Measurements from ENCODE around the gene CEACAM21.

GRCh38 chr19:41549884-41550283, 26.1 kb upstream of the CEACAM21 start:
- TF ChIP-seq CTCF (IDR thresholded peaks at IDR 0.05; ENCODE audit: low read depth, low read length), result no peak
- no peak for TF ChIP-seq EZH2phosphoT487 (IDR thresholded peaks at IDR 0.05; ENCODE audit: low read depth)
